ENCODE measurements around the gene HELZ.
"Not testable (repeated sequence)": the region's sequence is repeated elsewhere in the genome, so short reads cannot be mapped to it uniquely, and the experiment has no call there.

HELZ gene

GRCh38 chr17:67126983-67127382, 118.0 kb downstream of the HELZ start:
- no peak overlapping the region for H3K4me3 ChIP-seq (ENCODE audit: low read length)
- no peak for TF ChIP-seq ZNF274 (IDR thresholded peaks at IDR 0.05; ENCODE audit: low read depth, low read length)

DNA sequence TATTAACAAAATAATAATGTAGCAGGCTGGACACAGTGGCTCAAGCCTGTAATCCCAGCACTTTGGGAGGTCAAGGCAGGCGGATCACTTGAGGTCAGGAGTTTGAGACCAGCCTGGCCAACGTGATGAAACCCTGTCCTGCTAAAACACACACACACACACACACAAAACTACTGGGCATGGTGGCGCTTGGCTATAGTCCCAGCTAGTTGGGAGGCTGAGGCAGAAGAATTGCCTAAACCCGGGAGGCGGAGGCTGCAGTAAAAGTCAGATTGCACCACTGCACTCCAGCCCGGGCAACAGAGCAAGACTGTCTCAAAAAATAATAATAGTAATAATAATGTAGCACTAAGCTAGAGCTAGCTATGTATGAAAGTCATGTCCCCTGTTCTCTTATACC, 118.5 kb downstream of the HELZ start:
- H3K4me3 ChIP-seq (ENCODE audit: low read length): not testable (repeated sequence)

DNA sequence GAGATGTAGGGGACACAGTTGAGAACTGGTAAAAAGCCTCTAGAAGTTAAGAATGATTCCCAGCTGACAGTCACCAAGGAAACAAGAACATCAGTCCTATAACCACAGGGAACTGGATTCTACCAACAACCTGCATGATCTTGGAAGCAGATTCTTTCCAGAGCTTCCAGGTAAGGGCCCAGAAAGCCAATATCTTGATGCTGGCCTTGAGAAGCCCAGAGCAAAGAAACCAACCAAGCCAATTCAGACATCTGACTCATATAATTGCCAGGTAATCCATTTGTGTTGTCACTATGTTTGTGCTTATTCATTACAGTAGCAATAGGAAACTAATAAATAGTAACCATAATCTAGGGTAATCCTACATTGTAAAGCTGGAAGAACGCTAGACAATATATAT, 119.1 kb downstream of the HELZ start:
- TF ChIP-seq ZNF274 (IDR thresholded peaks at IDR 0.05; ENCODE audit: low read depth, low read length): no peak
- H3K4me3 ChIP-seq (ENCODE audit: low read length): no peak overlapping the region

- no peak for TF ChIP-seq ZNF274 (IDR thresholded peaks at IDR 0.05; ENCODE audit: low read depth, low read length)
- H3K4me3 ChIP-seq (ENCODE audit: low read length): no peak overlapping the region
These were observed 119.6 kb downstream of the HELZ start for GRCh38 chr17:67125417-67125816.

DNA sequence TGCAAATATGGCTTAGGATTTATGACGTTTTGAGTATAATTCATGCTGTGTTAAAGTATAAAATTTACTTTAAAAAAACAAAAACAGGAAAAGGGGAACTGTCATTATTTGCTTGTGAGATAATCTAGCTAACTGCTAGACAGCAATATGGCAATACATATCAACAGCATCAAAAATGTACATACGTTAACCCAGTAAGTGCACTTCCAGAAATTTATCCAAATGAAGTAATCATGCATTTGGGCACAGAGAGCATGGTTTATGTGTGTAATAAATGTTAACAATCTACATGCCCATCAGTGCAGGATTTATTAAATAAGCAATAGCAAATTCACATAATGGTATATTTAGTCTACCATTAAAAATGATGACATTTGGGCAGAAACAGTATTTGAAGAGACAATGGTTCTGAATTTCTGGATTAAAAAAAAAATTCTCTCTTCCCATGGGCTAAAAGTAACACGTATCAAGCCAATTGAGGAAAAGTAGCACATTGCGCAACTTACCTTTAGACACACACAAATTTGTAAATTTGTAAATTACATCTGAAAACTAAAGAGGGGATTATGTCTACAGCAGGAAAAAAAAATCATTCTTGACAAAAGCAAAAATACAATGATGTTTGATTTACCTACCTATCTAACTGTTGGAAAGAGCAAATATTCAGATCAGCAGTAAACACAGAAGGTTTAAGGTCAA, 120.4 kb downstream of the HELZ start:
- no peak overlapping the region for H3K4me3 ChIP-seq (ENCODE audit: low read length)
- TF ChIP-seq ZNF274 (IDR thresholded peaks at IDR 0.05; ENCODE audit: low read depth, low read length): no peak

- no peak overlapping the region for H3K4me3 ChIP-seq (ENCODE audit: low read length)
- TF ChIP-seq ZNF274 (IDR thresholded peaks at IDR 0.05; ENCODE audit: low read depth, low read length): no peak
These were observed 121.3 kb downstream of the HELZ start for GRCh38 chr17:67123699-67124098.

- H3K4me3 ChIP-seq (ENCODE audit: low read length): no peak overlapping the region
- TF ChIP-seq ZNF274 (IDR thresholded peaks at IDR 0.05; ENCODE audit: low read depth, low read length): no peak
These were observed 123.6 kb downstream of the HELZ start for GRCh38 chr17:67121316-67121891.

GRCh38 chr17:67119102-67119501, 125.9 kb downstream of the HELZ start:
- no peak for TF ChIP-seq ZNF274 (IDR thresholded peaks at IDR 0.05; ENCODE audit: low read depth, low read length)
- H3K4me3 ChIP-seq (ENCODE audit: low read length): no peak overlapping the region

- H3K4me3 ChIP-seq (ENCODE audit: low read length): no peak overlapping the region
- no peak for TF ChIP-seq ZNF274 (IDR thresholded peaks at IDR 0.05; ENCODE audit: low read depth, low read length)
These were observed 128.9 kb downstream of the HELZ start for GRCh38 chr17:67116045-67116575.

DNA sequence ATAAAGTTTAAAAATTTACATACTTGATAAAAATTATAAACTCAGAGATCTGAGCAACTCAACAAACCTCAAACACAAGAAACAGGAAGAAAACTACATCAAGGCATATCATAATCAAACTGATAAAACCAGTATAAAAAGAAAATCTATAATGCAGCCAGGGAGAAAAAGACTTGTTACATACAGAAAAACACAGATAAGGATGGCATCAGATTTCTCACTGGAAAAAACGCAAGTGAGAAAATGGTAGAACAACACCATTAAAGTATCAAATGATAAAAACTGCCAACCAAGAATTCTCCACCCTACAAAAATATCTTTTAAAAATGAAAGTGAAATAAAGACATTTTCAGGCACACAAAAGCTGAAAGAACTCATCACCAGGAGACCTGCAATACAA, 129.6 kb downstream of the HELZ start:
- H3K4me3 ChIP-seq (ENCODE audit: low read length): no peak overlapping the region
- TF ChIP-seq ZNF274 (IDR thresholded peaks at IDR 0.05; ENCODE audit: low read depth, low read length): no peak

DNA sequence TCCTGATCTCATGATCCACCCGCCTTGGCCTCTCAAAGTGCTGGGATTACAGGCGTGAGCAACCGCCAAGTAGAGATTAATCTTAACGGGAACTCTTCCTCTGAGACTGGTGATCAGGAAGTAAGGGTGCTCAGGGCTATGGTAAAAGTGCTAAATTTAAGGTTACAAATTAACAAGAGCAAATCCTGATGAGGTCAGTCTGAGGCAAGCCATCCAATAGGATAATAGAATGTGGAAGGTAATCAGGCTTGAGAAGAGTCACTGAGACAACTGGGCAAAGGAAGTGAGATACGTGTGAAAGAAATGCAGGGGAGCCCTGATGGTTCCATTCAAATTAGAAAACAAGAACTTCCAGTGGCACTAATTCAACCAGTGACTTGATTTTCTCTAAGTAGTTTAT, 131.5 kb downstream of the HELZ start:
- no peak overlapping the region for H3K4me3 ChIP-seq (ENCODE audit: low read length)
- no peak for TF ChIP-seq ZNF274 (IDR thresholded peaks at IDR 0.05; ENCODE audit: low read depth, low read length)

GRCh38 chr17:67111808-67112207, 133.2 kb downstream of the HELZ start:
- no peak overlapping the region for H3K4me3 ChIP-seq (ENCODE audit: low read length)
- TF ChIP-seq ZNF274 (IDR thresholded peaks at IDR 0.05; ENCODE audit: low read depth, low read length): no peak

DNA sequence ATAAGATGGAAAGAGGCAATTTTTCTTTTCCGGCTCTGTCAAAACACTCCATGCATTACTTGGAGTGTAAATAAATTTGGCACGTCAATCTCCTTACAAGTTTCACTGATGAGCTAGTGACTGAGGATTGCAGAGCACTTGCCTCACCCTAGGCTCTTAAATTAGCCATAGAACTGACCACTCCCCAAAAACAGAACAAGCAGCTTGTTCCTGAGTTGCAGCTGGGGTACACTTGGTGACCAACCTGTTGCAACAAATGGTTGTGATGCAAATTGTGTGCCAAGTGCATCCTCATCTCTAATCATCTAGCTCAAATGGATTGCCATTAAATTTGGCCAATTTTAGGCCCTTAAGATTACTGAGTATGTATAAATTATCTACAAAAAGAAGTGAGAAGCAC, 133.7 kb downstream of the HELZ start:
- no peak overlapping the region for H3K4me3 ChIP-seq (ENCODE audit: low read length)
- TF ChIP-seq ZNF274 (IDR thresholded peaks at IDR 0.05; ENCODE audit: low read depth, low read length): no peak

GRCh38 chr17:67110619-67111018, 134.4 kb downstream of the HELZ start:
- no peak for TF ChIP-seq ZNF274 (IDR thresholded peaks at IDR 0.05; ENCODE audit: low read depth, low read length)
- H3K4me3 ChIP-seq (ENCODE audit: low read length): no peak overlapping the region

DNA sequence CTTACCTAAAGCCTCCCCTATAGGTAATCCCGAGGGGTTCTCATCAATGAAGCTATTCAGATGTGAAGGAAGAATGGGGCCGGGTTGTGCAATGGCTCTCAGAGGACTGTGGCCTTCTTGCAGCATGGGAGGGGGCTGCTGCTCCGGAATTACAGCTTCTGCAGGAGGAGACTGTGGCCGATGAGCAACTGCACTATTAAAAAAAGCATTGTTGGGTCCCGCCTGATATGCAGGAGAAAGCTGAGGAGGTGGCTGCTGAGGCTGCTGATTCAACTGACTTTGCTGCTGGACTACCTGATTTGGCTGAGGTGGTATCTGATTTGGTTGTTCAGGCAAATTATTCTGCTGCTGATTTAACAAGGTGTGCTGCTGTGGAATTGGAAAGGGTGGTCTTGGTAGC, 135.9 kb downstream of the HELZ start:
- no peak overlapping the region for H3K4me3 ChIP-seq (ENCODE audit: low read length)
- no peak for TF ChIP-seq ZNF274 (IDR thresholded peaks at IDR 0.05; ENCODE audit: low read depth, low read length)

Measured in GM08714 (cell line).